GM19238 (cell line): ENCODE data around the gene PACS1.

Experiments
- DNase-seq: peaks from one replicate; pipeline ENCODE4 v3.0.0; 2011; ENCODE audit warnings: low spot score; ENCODE audit not compliant: insufficient read length

The PACS1 gene

DNA sequence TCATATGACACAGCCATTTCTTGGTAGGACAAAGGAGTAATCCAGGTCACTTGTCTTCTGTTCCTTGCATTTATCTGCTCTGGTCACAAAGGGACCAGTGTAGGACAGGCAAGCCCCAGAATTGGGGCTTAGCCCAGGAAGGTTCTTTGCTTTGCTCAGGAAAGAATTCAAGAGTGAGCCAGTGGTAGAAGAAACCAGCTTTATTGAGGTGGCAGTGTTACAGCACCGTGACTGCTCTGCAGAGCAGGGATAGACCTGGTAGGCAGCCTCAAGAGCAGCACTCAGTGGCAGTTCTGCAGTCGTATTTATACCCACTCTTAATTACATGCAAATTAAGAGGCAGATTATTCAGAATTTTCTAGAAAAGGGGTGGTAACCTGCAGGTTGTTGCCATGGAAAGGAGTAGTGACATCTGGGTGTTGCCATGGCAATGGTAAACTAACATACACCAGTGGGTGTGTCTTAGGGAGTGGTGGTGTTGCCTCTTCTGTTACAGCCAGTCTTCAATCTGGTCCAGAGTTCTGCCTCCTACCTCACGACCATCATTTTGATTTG is 113.5 kb downstream of the PACS1 start:
- no peak for DNase-seq

DNA sequence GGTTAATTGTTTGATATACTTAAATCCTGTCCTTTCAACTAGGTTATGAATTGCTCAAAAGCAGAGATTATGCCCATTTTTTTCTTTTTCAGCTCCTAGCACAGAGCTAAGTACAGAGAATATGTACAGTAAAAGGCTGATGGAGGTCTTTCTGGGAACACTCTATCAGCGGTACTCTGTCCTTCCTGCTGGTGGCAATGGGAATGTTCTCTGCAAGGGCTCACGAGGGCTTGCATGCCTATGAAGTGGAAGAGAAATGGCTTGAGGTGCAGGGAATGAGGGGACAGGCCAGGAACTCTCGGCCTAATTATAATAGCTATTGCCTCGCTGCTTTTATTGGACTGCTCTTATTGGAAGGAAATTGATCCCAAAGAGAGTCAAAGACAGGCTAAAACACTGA is 114.7 kb downstream of the PACS1 start:
- DNase-seq: no peak

DNA sequence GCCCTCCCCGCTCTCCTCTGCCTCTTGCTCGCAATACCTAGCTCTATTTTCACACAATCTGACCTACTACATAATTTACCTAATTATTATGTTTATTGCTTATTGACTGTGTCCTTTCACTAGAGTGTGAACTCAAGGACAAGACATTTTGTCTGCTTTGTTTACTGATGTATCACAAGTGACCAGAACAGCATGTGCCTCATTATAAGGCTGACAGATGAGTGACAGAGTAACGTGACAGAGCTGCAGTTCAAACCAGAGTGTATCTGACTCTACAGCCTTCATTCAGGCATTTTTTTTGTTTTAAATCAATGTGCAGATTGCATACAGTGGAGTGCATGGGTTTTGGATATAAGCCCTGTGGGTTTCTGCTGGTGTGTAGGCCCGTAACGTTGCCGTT is 116.4 kb downstream of the PACS1 start:
- no peak for DNase-seq

DNA sequence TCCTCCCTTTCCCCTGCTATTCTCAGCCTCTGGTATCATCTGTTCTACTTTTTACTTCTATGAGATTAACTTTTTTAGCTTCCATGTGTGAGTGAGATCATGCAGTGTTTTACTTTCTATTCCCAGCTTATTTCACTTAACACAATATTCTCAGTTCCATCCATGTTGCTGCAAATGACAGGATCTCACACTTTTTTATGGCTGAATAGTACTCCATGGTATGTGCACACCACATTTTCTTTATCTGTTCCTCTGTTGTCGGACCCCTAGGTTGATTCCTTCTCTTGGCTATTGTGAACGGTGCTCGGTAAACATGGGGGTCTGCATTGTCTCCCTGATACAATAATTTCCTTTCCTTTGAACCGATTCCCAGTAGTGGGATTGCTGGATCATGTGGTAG is 117.4 kb downstream of the PACS1 start:
- no peak for DNase-seq

DNA sequence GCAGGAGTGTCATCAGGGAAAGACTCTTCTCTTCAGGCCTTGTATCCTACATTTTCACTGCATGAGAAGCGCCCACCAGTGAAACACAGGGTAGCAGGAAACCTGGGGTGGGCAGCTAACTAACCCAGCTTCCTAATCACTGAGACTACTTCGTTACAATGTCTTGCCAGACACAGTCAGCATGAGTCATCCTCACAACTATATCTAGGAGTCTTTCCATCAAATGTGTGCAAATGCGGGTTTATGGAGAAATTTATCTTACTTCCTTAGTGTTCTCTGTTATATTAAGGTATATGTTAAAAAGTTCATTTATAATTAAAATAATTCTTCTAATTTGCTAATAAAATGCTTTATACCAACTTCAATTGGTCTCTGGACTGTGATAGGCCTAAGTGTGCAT is 118.5 kb downstream of the PACS1 start:
- DNase-seq: no peak

DNA sequence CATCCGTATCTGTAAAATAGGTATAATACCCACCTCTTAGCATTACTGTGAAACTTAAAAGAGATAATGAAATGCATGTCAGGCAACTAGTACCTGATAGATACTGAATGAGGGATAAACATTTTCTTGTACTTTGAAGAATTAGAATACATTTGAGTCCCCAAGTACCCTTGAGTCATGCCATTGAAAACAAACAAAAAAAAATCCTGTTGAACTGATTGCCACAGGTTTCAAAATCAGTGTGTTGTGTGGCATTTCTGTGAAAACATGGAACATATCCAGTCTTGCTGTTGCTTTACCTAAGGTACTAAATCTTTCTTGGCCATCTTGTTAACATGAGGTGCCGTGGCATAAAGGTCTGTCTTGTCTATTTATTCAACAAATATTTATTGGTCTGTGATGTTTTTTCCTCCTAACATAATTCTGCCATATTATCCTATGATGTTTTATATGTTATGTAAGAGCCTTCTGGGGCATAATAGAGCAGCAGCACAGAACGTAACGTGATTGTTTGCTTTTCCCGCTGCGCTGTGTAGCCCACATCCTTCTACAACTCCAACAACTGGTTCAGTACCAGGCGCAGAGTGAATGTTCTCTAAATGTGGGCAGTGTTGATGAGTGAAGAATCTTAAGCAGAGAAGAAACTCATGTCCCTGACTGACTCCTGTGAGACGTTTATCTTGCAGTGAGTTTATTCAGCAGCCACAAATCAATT is 119.1 kb downstream of the PACS1 start:
- no peak for DNase-seq

DNA sequence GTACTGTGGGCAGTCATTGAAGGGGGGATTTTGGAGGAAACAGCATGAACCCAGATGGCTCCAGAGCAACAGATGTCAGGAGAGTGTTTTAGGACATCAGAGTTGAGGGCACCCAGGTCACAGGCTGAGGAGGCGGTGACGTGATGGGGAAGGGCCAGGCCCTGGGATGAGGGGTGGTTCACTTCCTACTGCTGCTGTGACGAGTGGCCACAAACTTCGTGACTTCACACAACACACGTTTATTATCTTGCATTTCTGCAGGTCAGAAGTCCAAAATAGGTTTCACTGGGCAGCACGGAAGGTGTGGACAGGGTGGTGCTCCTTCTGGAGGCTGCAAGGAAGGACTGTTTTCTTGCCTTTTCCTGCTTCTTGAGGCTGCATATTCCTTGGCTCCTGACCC is 120.7 kb downstream of the PACS1 start:
- no peak for DNase-seq

DNA sequence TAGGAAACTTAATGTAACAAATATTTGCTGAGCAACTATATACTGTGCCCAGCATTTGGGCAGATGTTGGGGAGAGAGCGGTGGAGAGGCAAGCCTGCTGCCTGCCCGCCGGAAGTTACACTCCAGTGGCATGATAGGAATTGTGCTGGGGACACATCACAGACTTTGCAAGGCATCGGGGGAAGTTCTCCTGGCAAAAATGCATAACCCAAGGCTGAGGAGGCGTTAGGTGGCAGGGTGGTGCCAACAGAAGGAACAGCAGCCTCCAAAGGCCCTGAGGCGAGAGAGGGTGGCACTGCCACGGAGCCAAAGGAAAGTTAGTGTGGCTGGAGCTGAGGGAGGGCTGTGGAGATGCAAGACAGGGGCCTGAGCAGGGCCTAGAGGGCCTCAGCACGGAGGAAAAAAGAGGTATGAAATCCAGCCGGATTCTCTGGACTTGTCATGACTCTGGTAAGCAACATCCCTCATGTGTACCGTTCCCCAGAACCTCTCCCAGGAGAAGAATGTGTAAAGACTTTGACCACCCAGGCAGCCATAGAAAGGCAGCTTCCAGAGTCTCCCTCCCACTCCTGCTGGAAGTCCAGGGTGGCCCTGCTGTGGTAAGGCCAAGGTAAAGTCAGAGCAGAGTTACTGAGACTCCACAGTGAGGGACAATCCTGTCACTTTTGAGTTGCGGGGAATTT is 122.2 kb downstream of the PACS1 start:
- DNase-seq: no peak

DNA sequence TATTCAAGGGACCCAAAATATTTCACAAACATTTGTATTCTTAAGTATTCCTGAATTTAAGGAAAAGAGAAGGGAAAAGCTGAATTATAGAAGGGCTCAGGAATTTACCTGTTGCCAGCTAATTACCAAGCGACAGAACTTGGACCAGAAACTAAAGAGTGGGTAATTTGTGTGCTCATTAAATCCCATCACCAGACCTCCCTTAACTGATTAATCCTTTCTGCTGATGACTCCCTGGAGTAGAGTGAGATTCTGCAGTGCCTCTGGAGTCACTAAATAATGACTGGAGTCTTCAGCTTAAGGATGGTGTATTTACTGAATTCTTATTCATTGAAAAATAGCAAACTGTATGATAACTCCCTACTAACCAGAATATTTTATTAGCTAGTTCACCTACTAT is 124.3 kb downstream of the PACS1 start:
- DNase-seq: no peak

DNA sequence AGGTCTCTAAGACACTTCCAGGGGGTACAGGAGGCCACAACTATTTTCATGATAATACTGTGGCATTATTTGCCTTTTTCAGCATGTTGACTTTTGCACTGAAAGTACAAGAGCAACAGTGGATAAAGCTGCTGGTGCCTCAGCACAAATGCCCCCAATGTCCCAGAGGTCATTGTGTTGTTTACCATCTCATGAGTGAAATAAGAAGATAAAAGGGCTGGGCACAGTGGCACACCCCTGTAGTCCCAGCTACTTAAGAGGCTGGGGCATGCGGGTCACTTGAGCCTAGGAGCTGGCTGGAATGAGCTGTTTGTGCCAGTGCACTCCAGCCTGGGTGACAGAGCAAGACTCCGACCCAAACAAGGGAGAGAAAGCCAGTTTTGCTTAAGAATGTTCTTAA is 125.8 kb downstream of the PACS1 start:
- no peak for DNase-seq

DNA sequence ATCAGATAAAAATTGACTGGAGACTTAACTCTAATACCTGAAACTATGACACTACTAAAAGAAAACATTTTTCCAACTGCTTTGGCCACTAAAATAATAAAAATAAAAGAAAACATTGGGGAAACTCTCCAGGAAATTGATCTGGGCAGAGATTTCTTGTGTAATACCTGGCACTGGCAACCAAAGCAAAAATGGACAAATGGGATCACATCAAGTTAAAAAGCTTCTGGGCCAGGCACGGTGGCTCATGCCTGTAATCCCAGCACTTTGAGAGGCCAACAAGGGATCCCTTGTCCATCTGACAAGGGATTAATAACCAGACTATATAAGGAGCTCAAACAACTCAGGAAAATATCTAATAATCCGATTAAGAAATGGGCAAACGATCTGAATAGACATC is 133.8 kb downstream of the PACS1 start:
- no peak for DNase-seq

DNA sequence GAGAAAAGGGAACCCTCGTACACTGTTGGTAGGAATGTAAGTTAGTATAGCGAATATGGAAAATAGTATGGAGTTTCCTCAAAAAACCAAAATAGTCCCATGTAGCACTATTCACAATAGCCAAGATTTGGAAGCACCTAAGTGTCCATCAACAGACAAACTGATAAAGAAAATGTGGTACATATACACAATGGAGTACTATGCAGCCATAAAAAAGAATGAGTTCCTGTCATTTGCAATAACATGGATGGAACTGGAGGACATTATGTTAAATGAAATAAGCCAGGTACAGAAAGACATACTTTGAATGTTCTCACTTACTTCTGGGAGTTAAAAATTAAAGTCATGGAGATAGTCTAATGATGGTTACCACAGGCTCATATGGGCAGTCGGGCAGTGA is 134.3 kb downstream of the PACS1 start:
- DNase-seq: no peak

DNA sequence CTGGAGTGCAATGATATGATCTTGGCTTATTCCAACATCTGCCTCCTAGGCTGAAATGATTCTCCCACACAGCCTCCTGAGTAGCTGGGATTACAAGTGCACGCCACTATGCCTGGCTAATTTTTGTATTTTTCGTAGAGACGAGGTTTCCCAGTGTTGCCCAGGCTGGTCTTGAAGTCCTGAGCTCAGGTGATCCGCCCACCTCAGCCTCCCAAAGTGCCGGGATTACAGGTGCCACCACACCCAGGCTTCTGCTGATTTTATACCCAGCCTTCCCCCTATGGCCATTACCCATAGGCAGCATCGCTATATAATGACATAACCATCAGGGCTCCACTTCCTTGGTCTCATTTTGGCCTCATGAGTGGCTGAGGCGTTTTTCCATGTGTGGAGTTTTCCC is 137.7 kb downstream of the PACS1 start:
- no peak for DNase-seq

DNA sequence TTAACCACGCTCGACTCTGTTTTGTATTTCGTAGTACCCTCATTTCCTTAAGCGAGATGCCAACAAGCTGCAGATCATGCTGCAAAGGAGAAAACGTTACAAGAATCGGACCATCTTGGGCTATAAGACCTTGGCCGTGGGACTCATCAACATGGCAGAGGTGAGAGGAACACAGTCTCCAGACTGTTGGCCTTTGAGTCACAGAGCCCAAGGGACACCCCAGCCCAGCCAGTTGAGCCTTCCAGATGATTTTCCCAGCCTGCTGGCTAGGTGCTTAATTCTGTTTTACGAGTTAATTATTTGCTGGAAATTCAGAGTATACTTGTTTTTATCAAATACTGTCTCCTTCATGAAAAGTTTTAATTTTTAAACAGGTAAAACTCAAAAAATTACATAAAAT is 141.0 kb downstream of the PACS1 start:
- DNase-seq: no peak

DNA sequence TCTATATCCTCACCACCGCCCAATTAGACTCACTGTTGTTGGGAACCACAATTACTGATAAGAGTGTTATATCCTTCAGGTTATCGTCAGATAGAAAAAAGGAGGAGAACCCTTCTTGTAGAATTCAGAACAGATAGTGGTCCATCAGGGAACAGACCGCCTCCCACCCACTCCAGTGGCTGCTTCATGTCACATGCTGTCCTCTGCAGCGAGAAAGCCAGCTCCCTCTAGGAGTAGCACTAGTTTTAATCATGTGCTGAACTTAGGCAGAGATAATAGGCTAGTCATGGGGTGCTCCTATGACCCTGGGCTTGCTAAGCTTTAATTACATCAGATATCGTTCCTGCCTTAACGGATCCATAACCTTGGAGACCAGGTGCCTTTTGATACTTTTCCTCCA is 146.8 kb downstream of the PACS1 start:
- no peak for DNase-seq

DNA sequence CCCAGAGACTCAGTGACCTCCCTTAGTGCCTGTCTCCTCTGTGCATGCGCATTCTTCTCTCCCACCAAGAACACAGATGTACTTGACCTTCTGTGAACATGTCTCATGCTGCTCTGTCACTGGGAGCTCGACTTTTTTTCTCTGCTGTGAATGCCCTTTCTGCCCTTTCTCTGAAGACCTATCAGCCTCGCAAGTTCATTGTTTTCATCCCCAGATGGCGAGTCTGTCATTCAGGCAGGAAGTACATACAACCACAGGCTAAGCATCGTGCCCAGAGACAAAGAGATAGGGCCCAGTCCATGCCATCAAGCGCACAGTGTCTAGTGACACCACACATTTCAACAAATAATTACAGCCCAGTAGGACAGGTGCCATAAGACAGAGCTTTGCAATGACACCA is 148.0 kb downstream of the PACS1 start:
- no peak for DNase-seq

DNA sequence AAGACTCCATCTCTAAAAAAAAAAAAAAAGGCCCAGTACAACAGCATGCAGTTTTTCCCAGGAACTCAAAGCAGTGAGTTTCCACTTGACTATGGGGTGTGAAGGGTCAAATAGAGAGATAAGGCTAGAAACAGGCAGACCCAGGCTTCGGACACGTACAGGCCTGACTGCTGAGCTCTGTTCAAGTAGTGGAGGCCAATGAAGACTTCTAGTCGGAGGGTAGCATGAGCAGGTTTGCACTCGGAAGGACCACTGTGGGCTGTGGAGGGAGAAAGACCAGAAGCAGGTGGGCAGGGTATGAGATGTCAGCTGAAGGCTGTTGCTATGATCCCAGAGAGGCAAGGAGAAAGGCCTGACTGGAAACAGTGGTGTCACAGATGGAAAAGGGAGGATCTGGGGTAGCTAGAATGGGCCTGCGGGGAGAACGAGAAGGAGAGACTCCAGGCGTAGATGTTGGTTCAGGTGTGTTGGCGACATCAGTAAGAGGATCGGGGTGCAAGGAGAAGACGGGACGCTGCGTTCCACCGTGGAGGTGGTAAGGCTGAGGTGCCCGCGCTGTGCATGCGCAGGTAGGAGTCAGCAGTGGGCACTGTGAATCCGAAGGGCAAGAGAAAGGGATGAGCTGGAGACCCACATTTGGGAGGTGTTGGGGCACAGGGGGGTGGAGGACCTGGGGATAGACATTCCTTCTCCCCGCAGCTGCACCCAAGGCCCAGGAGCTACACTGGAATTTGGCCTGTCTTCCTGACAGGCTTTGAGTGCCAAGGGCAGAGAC is 149.0 kb downstream of the PACS1 start:
- DNase-seq: no peak

DNA sequence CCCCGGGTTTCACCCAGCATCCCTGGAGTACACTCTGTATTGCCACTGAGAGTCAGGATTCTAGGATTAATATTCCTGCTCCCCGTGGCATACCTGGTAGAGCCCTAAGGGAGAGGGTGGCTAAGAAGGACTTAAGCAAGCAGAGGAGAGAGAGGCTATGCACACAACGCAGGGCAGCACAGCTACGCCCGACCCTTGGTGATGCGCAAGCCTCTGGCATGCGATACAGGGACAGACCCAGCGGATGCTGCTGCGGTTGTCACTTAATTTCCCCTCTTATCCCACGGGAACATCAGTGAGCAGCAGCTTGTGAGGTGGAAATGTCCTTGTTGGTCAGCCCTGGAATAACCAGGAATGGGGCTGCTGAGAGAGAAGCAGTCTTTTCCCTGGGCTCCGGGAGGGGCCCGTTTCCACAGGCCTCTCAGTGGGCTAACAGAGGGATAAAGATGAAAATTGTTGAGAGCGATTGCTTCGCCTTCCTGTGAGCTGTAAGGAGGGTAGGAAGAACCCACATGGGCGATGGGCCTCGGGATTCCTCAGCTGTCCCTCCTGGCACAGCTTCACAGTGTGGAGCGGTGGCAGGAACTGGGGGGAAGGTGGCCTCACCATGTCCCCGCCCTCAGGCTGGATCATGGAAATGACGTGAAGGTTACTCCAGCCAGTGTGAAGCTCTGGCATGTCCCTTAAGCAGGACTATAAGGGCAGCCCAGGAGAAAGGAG is 149.9 kb downstream of the PACS1 start:
- no peak for DNase-seq

DNA sequence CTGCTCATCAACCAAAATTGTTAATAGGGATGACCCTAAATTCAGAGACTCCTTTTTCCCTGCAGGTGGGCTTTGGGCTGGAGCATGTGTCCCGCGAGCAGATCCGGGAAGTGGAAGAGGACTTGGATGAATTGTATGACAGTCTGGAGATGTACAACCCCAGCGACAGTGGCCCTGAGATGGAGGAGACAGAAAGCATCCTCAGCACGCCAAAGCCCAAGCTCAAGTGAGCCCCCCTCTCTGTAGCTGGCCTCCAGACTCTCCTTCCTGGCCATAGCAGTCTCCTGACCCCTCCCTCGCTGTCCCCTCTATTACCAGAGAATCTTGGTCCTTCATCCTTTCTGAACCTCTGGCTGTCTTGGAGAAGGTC is 150.5 kb downstream of the PACS1 start:
- no peak for DNase-seq

DNA sequence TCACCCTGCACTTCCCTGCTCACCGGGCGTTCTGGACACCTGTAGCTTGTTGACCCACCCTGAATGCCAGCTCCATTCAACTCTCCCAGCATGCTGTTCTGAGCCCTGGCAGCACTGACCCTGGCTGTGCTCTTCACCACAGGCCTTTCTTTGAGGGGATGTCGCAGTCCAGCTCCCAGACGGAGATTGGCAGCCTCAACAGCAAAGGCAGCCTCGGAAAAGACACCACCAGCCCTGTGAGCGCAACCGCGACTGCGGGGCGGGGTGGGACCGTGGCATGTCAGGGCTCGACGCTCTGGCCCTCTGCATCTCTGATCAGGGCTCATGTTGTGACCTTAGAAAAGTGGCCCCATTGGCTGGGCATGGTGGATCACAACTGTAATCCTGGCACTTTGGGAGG is 150.9 kb downstream of the PACS1 start:
- no peak for DNase-seq

DNA sequence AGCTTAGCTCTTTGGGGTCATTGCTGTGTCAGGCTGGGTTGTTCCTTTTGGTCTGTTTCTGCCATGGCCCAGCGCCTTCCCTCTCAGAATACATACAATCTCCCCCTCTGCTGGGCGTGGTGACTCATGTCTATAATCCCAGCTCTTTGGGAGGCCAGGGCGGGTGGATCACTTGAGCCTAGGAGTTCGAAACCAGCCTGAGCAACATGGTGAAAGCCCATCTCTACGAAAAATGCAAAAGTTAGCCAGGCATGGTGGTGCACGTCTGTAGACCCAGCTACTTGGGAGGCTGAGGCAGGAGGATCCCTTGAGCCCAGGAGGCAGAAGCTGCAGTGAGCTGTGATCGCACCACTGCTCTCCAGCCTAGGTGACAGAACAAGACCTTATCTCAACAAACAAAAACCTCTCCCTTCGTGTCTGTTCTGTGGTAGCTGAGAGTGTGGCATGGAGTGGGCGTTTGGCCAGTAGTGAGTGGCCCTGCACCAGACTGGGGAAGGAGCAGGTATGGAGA is 151.7 kb downstream of the PACS1 start:
- no peak for DNase-seq
